H9 (cell line): ENCODE data around the gene VASH1. TPM values are rescaled to one million over a fixed set of nuclear protein-coding genes. Genes with fewer than 3 reads are reported as not detected.

ENCODE experiments used
- DNase-seq: peaks from one replicate; pipeline ENCODE4 v3.0.0-alpha.2; 2017
- H2AFZ ChIP-seq: one replicate; pipeline ENCODE4 v1.6.1; 2013; ENCODE audit warnings: mild to moderate bottlenecking, low read length, control low read depth, moderate library complexity
- H2AK5ac ChIP-seq: 2 replicates; pipeline ENCODE4 v1.6.1; 2013; ENCODE audit warnings: low read length, control low read depth, mixed read lengths; ENCODE audit not compliant: insufficient read length
- H2BK120ac ChIP-seq: one replicate; pipeline ENCODE4 v1.6.1; 2013; ENCODE audit warnings: low read depth, mild to moderate bottlenecking, low read length, control low read depth, inconsistent platforms; ENCODE audit not compliant: poor library complexity, severe bottlenecking
- H2BK12ac ChIP-seq: 2 replicates; pipeline ENCODE4 v1.6.1; 2013; ENCODE audit warnings: low read length, control low read depth, mixed read lengths, low read depth; ENCODE audit not compliant: insufficient read length
- H2BK15ac ChIP-seq: 2 replicates; pipeline ENCODE4 v1.6.1; 2013; ENCODE audit warnings: low read depth, low read length, control low read depth
- H2BK20ac ChIP-seq: one replicate; pipeline ENCODE4 v1.6.1; 2013; ENCODE audit warnings: low read depth, mild to moderate bottlenecking, low read length, control low read depth, inconsistent platforms; ENCODE audit not compliant: poor library complexity, severe bottlenecking
- H2BK5ac ChIP-seq: 2 replicates; pipeline ENCODE4 v1.6.1; 2013; ENCODE audit warnings: low read length, control low read depth, mixed read lengths; ENCODE audit not compliant: insufficient read length
- H3K14ac ChIP-seq: 2 replicates; pipeline ENCODE4 v1.6.1; 2013; ENCODE audit warnings: low read length, control low read depth; ENCODE audit not compliant: insufficient read depth
- H3K18ac ChIP-seq: 2 replicates; pipeline ENCODE4 v1.6.1; 2013; ENCODE audit warnings: low read depth, mild to moderate bottlenecking, mixed read lengths, low read length, control low read depth; ENCODE audit not compliant: insufficient read length
- H3K23ac ChIP-seq: 2 replicates; pipeline ENCODE4 v1.6.1; 2013; ENCODE audit warnings: low read length, control low read depth, mixed read lengths, low read depth; ENCODE audit not compliant: insufficient read length
- H3K23me2 ChIP-seq: 2 replicates; pipeline ENCODE4 v1.6.1; 2013; ENCODE audit warnings: low read depth, mild to moderate bottlenecking, mixed read lengths, low read length, control low read depth; ENCODE audit not compliant: insufficient read length, poor library complexity, severe bottlenecking
- H3K27ac ChIP-seq: 2 replicates; pipeline ENCODE4 v1.5.1; 2013; ENCODE audit warnings: low read length, control low read depth, mixed read lengths, low read depth; ENCODE audit not compliant: insufficient read length
- H3K27me3 ChIP-seq: 2 replicates; pipeline ENCODE4 v1.6.1; 2013; ENCODE audit warnings: low read length, control low read depth, inconsistent platforms; ENCODE audit not compliant: insufficient read depth
- H3K4ac ChIP-seq: 2 replicates; pipeline ENCODE4 v1.6.1; 2013; ENCODE audit warnings: low read depth, mild to moderate bottlenecking, control low read depth, inconsistent platforms, low read length, moderate library complexity
- H3K4me1 ChIP-seq: 2 replicates; pipeline ENCODE4 v1.6.1; 2013; ENCODE audit warnings: low read length, control low read depth, inconsistent platforms; ENCODE audit not compliant: insufficient read depth
- H3K4me2 ChIP-seq: 2 replicates; pipeline ENCODE4 v1.6.1; 2013; ENCODE audit warnings: low read length, control low read depth, mixed read lengths; ENCODE audit not compliant: insufficient read length, insufficient read depth
- H3K56ac ChIP-seq: 2 replicates; pipeline ENCODE4 v1.6.1; 2013; ENCODE audit warnings: low read depth, mild to moderate bottlenecking, mixed read lengths, low read length, control low read depth; ENCODE audit not compliant: insufficient read length
- H3K79me1 ChIP-seq: 2 replicates; pipeline ENCODE4 v1.6.1; 2013; ENCODE audit warnings: low read depth, mild to moderate bottlenecking, moderate library complexity, low read length, control low read depth, inconsistent platforms; ENCODE audit not compliant: insufficient read depth, poor library complexity, severe bottlenecking
- H3K79me2 ChIP-seq: 2 replicates; pipeline ENCODE4 v1.6.1; 2013; ENCODE audit warnings: low read length, control low read depth, inconsistent platforms; ENCODE audit not compliant: insufficient read depth
- H3K9ac ChIP-seq: 2 replicates; pipeline ENCODE4 v1.6.1; 2013; ENCODE audit warnings: low read length, control low read depth, mixed read lengths; ENCODE audit not compliant: insufficient read length; ENCODE audit errors: extremely low read depth
- H3K9me3 ChIP-seq: one replicate; pipeline ENCODE4 v1.6.1; 2013; ENCODE audit warnings: low read depth, low read length, inconsistent platforms; ENCODE audit not compliant: control insufficient read depth
- H3T11ph ChIP-seq: one replicate; pipeline ENCODE4 v1.6.1; 2013; ENCODE audit warnings: mild to moderate bottlenecking, low read length, control low read depth, inconsistent platforms
- H4K20me1 ChIP-seq: one replicate; pipeline ENCODE4 v1.6.1; 2013; ENCODE audit not compliant: control insufficient read depth, insufficient read length, insufficient read depth
- H4K5ac ChIP-seq: 2 replicates; pipeline ENCODE4 v1.6.1; 2013; ENCODE audit warnings: low read depth, mild to moderate bottlenecking, mixed read lengths, low read length, control low read depth; ENCODE audit not compliant: insufficient read length
- H4K8ac ChIP-seq: replicated peaks from 2 replicates; pipeline ENCODE4 v1.6.1; 2013; ENCODE audit warnings: low read length, control low read depth, mixed read lengths, low read depth; ENCODE audit not compliant: insufficient read length
- H4K91ac ChIP-seq: 2 replicates; pipeline ENCODE4 v1.6.1; 2013; ENCODE audit warnings: low read depth, mild to moderate bottlenecking, moderate library complexity, mixed read lengths, low read length, control low read depth; ENCODE audit not compliant: insufficient read length
- H3K27ac Mint-ChIP-seq, 3 experiments: 2 replicates in 2 of 3; 3 replicates in 1 of 3; pipeline ENCODE4 v1.8.0; 2020 to 2021; ENCODE audit warnings: mixed read lengths in 3 of 3, mild to moderate bottlenecking in 1 of 3, moderate library complexity in 1 of 3
- H3K27me3 Mint-ChIP-seq: 2 replicates; pipeline ENCODE4 v1.8.0; 2021; ENCODE audit warnings: low read depth, mild to moderate bottlenecking, moderate library complexity, mixed read lengths
- H3K36me3 Mint-ChIP-seq, 3 experiments: 2 replicates in 2 of 3; 3 replicates in 1 of 3; pipeline ENCODE4 v1.8.0; 2020 to 2021; ENCODE audit warnings: low read depth in 3 of 3, mixed read lengths in 3 of 3; ENCODE audit not compliant: insufficient read depth in 1 of 3
- H3K4me1 Mint-ChIP-seq, 2 experiments: 2 replicates each; pipeline ENCODE4 v1.8.0; 2020; ENCODE audit warnings: mixed read lengths in 2 of 2
- H3K4me3 Mint-ChIP-seq, 2 experiments: 2 replicates in 1 of 2; 3 replicates in 1 of 2; pipeline ENCODE4 v1.8.0; 2020 to 2021; ENCODE audit warnings: mild to moderate bottlenecking in 2 of 2, mixed read lengths in 2 of 2, moderate library complexity in 1 of 2
- H3K9me3 Mint-ChIP-seq, 2 experiments: 2 replicates in 1 of 2; 3 replicates in 1 of 2; pipeline ENCODE4 v1.8.0; 2020; ENCODE audit warnings: mild to moderate bottlenecking in 2 of 2, mixed read lengths in 2 of 2, moderate library complexity in 1 of 2
- WGBS: extraction: QIAGEN DNeasy Blood & Tissue Kit; methylation state at CpG from one replicate; pipeline ENCODE4 v1.1.7; 2013; ENCODE audit warnings: missing lambda C conversion rate, low lambda C conversion rate, mixed read lengths; ENCODE audit not compliant: insufficient read length; ENCODE audit errors: extremely low coverage; 5-methylcytosine and 5-hydroxymethylcytosine counted together
- total RNA-seq: library from RNA; stranded (reverse); gene quantifications from 2 replicates; pipeline ENCODE4 v1.2.1, GENCODE V29; 2021
- TF ChIP-seq, protein P1 (sequence below): fragments of 200-600 bp; sonication (generic); conservative IDR thresholded peaks from 3 replicates; pipeline ENCODE4 v1.8.0; 2021; ENCODE audit warnings: antibody characterized with exemption, mild to moderate bottlenecking

The VASH1 gene
- total RNA-seq, 1 experiment from 2014 or later: 5.8 TPM

DNA sequence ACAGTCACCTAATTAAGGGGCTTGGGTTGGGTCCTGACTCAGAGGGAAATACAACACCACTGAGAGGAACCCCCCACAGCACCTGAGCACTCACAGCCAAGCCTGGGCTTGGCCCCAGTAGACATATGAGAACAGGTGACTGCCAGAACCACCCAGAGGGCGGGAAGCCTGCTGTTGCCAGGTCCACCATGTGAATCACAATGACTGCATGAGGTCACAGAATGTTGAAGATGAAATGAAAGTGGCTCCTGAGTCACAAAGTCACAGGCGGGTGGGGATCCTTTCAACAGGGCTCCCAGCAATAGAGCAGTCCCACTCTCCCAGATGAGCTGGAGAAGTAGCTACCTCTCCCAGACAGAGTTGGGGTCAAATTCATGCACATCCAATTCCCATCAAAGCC lies 64.9 kb downstream of the VASH1 start, which contains the start of gene LRRC74A:
LRRC74A (plus strand) TSS at position 287 of the 400 bp plus-strand sequence. CDS start 290 bp downstream, outside the sequence.
- H3K79me2 ChIP-seq: no peaks in the 10 kb centered on the region
- no peaks in the 10 kb centered on the region for H3K9me3 ChIP-seq
- no peaks in the 10 kb centered on the region for H3K27me3 ChIP-seq
- H2AFZ ChIP-seq: no peak within 1 kb of the TSS
- no peak within 1 kb of the TSS for H3K4ac ChIP-seq
- no CpG with 5 or more reads among the region's 2 CpGs for WGBS
- H2BK15ac ChIP-seq: no peak within 1 kb of the TSS
- H2BK5ac ChIP-seq: no peak within 1 kb of the TSS
- H3T11ph ChIP-seq: no peak within 1 kb of the TSS
- H3K9ac ChIP-seq: no peak within 1 kb of the TSS
- Mint-ChIP-seq H3K27me3 (peaks cover 10% of the 10 kb centered on the region), H3K4me3 (no peak within 1 kb of the TSS), H3K36me3 (0 out of 7 replicates have a peak, but pooled peaks cover 0 to 2% (median 0%) of the 10 kb centered on the region in 3 experiments), H3K9me3 (peaks cover 3 to 6% of the 10 kb centered on the region in 2 experiments; a peak in 4 of 5 replicates), H3K4me1 (peaks cover 21 to 27% of the 10 kb centered on the region in 2 experiments), H3K27ac (no peak within 1 kb of the TSS)
- no peak within 1 kb of the TSS for H3K18ac ChIP-seq
- H3K56ac ChIP-seq: no peak within 1 kb of the TSS
- H3K23ac ChIP-seq: no peak within 1 kb of the TSS
- H2BK12ac ChIP-seq: no peak within 1 kb of the TSS
- no peaks in the 10 kb centered on the region for H4K20me1 ChIP-seq
- no peak within 1 kb of the TSS for H4K5ac ChIP-seq
- H3K4me1 ChIP-seq: no peaks in the 10 kb centered on the region; the same call in 1 of the 2 replicates
- no peak within 1 kb of the TSS for H3K4me2 ChIP-seq
- no peak within 1 kb of the TSS for H4K8ac ChIP-seq
- no peak within 1 kb of the TSS for H3K27ac ChIP-seq
- H4K91ac ChIP-seq: no peak within 1 kb of the TSS
- no peak within 1 kb of the TSS for H2BK20ac ChIP-seq
- no peak within 1 kb of the TSS for H2AK5ac ChIP-seq
- TF ChIP-seq, protein P1, sequence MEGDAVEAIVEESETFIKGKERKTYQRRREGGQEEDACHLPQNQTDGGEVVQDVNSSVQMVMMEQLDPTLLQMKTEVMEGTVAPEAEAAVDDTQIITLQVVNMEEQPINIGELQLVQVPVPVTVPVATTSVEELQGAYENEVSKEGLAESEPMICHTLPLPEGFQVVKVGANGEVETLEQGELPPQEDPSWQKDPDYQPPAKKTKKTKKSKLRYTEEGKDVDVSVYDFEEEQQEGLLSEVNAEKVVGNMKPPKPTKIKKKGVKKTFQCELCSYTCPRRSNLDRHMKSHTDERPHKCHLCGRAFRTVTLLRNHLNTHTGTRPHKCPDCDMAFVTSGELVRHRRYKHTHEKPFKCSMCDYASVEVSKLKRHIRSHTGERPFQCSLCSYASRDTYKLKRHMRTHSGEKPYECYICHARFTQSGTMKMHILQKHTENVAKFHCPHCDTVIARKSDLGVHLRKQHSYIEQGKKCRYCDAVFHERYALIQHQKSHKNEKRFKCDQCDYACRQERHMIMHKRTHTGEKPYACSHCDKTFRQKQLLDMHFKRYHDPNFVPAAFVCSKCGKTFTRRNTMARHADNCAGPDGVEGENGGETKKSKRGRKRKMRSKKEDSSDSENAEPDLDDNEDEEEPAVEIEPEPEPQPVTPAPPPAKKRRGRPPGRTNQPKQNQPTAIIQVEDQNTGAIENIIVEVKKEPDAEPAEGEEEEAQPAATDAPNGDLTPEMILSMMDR: no peak
- no peak within 1 kb of the TSS for H3K14ac ChIP-seq
- no peak for DNase-seq
- H3K23me2 ChIP-seq: no peaks in the 10 kb centered on the region
- H2BK120ac ChIP-seq: no peak within 1 kb of the TSS
- no peaks in the 10 kb centered on the region for H3K79me1 ChIP-seq
